Measurements from ENCODE around the gene TBX3.

DNA sequence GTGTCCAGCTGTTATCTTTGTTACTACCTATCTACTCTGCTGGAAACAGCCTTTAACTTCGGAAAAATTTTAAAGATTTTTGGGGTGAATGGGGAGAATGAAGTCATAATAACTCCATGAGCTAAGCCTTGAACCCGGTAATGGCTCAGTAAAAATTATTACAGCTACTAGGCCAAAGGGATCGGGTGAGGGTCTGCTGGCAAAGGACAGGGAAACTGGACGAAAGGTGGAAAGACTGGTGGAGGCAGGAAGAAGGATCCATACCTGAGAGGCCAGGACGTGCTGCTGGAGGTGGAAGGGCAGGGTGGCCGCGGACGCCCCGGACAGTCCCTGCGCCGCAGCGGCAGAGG lies 10.1 kb downstream of the TBX3 start:
- TF ChIP-seq SMC3 (IDR thresholded peaks at IDR 0.05; ENCODE audit: low read depth, low read length) (no peak), POLR2AphosphoS5 (IDR thresholded peaks at IDR 0.05; ENCODE audit: low read depth, low read length) (no peak), EZH2phosphoT487 (IDR thresholded peaks at IDR 0.05; ENCODE audit: borderline replicate concordance, low read depth) (no peak), YY1 (IDR thresholded peaks at IDR 0.05; ENCODE audit: low read depth) (no peak), JUND (IDR thresholded peaks at IDR 0.05) (no peak), GABPA (IDR thresholded peaks at IDR 0.05; ENCODE audit: low read depth) (no peak), CTCF (IDR thresholded peaks at IDR 0.05) (no peak), RCOR1 (IDR thresholded peaks at IDR 0.05; ENCODE audit: low read length) (no peak), EP300 (IDR thresholded peaks at IDR 0.05; ENCODE audit: borderline replicate concordance in 1 of 2, low read depth in 1 of 2, low read length in 1 of 2) (no peak), MXI1 (IDR thresholded peaks at IDR 0.05; ENCODE audit: low read depth, low read length) (no peak)
- TF ChIP-seq, protein P1, sequence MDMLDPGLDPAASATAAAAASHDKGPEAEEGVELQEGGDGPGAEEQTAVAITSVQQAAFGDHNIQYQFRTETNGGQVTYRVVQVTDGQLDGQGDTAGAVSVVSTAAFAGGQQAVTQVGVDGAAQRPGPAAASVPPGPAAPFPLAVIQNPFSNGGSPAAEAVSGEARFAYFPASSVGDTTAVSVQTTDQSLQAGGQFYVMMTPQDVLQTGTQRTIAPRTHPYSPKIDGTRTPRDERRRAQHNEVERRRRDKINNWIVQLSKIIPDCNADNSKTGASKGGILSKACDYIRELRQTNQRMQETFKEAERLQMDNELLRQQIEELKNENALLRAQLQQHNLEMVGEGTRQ (IDR thresholded peaks at IDR 0.05; ENCODE audit: borderline replicate concordance, low read depth, low read length), result no peak
- TF ChIP-seq, protein P2, sequence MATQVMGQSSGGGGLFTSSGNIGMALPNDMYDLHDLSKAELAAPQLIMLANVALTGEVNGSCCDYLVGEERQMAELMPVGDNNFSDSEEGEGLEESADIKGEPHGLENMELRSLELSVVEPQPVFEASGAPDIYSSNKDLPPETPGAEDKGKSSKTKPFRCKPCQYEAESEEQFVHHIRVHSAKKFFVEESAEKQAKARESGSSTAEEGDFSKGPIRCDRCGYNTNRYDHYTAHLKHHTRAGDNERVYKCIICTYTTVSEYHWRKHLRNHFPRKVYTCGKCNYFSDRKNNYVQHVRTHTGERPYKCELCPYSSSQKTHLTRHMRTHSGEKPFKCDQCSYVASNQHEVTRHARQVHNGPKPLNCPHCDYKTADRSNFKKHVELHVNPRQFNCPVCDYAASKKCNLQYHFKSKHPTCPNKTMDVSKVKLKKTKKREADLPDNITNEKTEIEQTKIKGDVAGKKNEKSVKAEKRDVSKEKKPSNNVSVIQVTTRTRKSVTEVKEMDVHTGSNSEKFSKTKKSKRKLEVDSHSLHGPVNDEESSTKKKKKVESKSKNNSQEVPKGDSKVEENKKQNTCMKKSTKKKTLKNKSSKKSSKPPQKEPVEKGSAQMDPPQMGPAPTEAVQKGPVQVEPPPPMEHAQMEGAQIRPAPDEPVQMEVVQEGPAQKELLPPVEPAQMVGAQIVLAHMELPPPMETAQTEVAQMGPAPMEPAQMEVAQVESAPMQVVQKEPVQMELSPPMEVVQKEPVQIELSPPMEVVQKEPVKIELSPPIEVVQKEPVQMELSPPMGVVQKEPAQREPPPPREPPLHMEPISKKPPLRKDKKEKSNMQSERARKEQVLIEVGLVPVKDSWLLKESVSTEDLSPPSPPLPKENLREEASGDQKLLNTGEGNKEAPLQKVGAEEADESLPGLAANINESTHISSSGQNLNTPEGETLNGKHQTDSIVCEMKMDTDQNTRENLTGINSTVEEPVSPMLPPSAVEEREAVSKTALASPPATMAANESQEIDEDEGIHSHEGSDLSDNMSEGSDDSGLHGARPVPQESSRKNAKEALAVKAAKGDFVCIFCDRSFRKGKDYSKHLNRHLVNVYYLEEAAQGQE (IDR thresholded peaks at IDR 0.05; ENCODE audit: low read depth, low read length), result no peak
